Activated CD4-positive, alpha-beta T cell treated with anti-CD3 and anti-CD28 coated beads, Interleukin-2, amount 50 U/mL, for 16 hours (primary cell): ENCODE measurements around the gene ACSBG1.

Experiments
- DNase-seq: peaks from one replicate; pipeline ENCODE4 v3.0.0-alpha.2; 2020

ACSBG1 gene

GRCh38 chr15:78129077-78129750, 105.2 kb downstream of the ACSBG1 start:
- no peak for DNase-seq

GRCh38 chr15:78127882-78128281, 106.5 kb downstream of the ACSBG1 start:
- DNase-seq, result no peak

DNA sequence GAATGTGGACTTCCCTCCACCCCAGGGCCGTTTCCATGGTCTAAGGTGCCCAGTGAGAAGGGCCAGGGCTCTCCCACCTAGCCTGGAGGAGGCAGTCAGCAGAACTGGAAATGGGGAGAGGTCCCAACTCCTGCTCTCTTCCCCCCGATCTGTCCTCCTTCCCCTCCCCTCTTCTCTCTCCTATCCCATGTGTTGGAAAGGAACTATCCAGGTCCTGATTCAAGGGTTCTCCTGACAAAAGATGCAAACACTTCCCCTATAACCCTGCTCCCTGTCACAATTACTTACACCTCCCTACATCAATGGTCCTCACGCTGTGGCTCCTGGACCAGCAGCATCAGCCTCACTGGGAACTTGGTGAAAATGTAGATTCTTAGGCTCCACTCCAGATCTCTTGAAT, 109.1 kb downstream of the ACSBG1 start:
- DNase-seq, result no peak

DNA sequence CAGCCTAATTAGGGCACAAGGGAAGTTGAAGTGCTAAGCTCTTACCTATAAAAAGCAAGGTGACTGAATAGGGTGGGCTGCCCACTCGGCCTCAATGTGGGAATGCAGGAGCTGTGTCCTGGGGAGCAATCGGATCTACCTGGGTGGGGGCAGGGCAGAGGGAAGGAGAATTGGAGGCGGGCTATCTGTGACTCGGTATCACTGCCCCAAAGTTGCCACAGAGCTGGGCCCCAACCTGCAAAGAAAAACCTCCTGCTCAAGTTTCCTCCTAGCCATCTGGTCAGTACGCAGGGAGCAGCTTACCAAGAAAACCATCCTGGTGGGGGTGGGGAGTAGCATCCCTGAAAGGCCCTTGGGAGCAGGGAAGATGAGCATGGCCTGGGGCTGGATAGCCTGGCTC, 113.8 kb downstream of the ACSBG1 start:
- DNase-seq, result no peak
